Esophagus muscularis mucosa (tissue), 3 donors: ENCODE data around the gene CENPB.

Experiments used
- POLR2A ChIP-seq: fragments of 450-650 bp; IDR thresholded peaks from one replicate; pipeline ENCODE4 v1.6.1; 2017; ENCODE audit warnings: antibody characterized with exemption, moderate library complexity, mild to moderate bottlenecking, low read depth
- TF ChIP-seq, protein P1 (sequence below), 3 experiments: fragments of 200-600 bp in 2 of 3; fragments of 450-650 bp in 1 of 3; sonication (generic) in 2 of 3; IDR thresholded peaks; one replicate each; pipeline ENCODE4 v1.5.1; 2017 to 2019; ENCODE audit warnings: antibody characterized with exemption in 3 of 3, mild to moderate bottlenecking in 2 of 3, moderate library complexity in 1 of 3

DNA sequence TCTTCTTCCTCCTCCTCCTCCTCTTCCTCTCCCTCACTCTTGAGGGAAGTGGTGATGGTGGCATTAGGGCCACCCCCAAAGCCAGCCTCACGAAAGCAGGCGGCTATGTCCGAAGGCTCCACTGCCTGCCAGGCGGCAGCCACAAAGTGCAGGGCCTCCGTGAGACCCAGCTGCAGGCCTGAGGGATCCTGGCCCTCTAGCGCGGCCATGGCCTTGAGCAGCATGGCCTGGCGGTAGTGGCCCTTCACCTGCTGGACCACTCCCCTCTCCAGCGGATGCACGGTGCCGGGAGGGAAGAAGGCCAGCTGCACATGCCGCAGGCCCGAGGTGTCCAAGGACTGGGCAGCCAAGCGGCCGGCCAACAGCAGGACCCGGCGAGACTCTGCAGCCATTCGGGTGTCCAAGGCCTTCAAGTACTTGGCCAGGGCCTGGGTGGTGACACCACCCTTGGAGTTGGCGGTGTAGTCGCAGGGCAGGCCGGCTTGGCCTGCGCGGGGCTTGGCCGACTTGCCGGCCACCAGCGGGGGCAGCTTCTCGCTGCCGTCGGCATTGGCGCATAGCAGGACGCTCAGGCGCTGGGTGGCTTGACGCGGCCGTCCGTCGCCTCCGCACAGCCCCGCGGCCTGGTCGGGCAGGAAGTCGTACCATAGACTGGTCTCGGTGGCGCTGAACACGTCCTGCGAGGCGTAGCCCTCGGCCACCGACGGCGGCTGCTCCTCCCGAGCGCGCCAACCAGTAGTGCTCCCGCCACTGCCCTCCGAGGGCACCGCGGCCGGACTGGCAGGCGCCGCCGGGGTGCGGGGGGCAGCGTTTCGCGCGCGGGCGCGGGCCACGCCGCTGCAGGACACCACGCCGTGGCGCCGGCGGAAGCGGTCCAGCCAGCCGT lies 1.1 kb downstream of the CENPB start:
- TF ChIP-seq, protein P1, sequence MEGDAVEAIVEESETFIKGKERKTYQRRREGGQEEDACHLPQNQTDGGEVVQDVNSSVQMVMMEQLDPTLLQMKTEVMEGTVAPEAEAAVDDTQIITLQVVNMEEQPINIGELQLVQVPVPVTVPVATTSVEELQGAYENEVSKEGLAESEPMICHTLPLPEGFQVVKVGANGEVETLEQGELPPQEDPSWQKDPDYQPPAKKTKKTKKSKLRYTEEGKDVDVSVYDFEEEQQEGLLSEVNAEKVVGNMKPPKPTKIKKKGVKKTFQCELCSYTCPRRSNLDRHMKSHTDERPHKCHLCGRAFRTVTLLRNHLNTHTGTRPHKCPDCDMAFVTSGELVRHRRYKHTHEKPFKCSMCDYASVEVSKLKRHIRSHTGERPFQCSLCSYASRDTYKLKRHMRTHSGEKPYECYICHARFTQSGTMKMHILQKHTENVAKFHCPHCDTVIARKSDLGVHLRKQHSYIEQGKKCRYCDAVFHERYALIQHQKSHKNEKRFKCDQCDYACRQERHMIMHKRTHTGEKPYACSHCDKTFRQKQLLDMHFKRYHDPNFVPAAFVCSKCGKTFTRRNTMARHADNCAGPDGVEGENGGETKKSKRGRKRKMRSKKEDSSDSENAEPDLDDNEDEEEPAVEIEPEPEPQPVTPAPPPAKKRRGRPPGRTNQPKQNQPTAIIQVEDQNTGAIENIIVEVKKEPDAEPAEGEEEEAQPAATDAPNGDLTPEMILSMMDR (IDR thresholded peaks at IDR 0.05) = no peak
- no peak for TF ChIP-seq POLR2A
